SJCRH30 (cell line): ENCODE data around the gene PNMA6F. TPM values are rescaled to one million over a fixed set of nuclear protein-coding genes. Genes with fewer than 3 reads are reported as not detected.

ENCODE experiments used
- DNase-seq, 2 experiments: peaks; one replicate each; pipeline ENCODE4 v3.0.0-alpha.2; 2015 to 2020
- H3K27ac ChIP-seq: fragments of 250-450 bp; sonication (Bioruptor Pico); 2 replicates; pipeline ENCODE4 v1.5.1; 2020; ENCODE audit warnings: mild to moderate bottlenecking, moderate library complexity
- H3K27me3 ChIP-seq: fragments of 250-450 bp; sonication (Bioruptor Pico); 2 replicates; pipeline ENCODE4 v1.5.1; 2020; ENCODE audit warnings: mild to moderate bottlenecking, moderate library complexity
- H3K36me3 ChIP-seq: fragments of 250-450 bp; sonication (Bioruptor Pico); 2 replicates; pipeline ENCODE4 v1.5.1; 2020; ENCODE audit warnings: mild to moderate bottlenecking, moderate library complexity
- H3K4me1 ChIP-seq: fragments of 250-450 bp; sonication (Bioruptor Pico); 2 replicates; pipeline ENCODE4 v1.5.1; 2020; ENCODE audit warnings: mild to moderate bottlenecking, moderate library complexity
- H3K4me3 ChIP-seq: fragments of 250-450 bp; sonication (Bioruptor Pico); 2 replicates; pipeline ENCODE4 v1.5.1; 2020; ENCODE audit warnings: mild to moderate bottlenecking, moderate library complexity
- H3K9me3 ChIP-seq: fragments of 250-450 bp; sonication (Bioruptor Pico); replicated peaks from 2 replicates; pipeline ENCODE4 v1.5.1; 2020; ENCODE audit warnings: mild to moderate bottlenecking, moderate library complexity
- total RNA-seq: library from RNA; depleted of rRNA; stranded (reverse); fragments of >200 nt; shearing (Covaris generic); gene quantifications from 2 replicates; pipeline ENCODE4 v1.2.3, GENCODE V29; 2014

PNMA6F gene
- total RNA-seq, 1 experiment from 2014 or later: not detected

DNA sequence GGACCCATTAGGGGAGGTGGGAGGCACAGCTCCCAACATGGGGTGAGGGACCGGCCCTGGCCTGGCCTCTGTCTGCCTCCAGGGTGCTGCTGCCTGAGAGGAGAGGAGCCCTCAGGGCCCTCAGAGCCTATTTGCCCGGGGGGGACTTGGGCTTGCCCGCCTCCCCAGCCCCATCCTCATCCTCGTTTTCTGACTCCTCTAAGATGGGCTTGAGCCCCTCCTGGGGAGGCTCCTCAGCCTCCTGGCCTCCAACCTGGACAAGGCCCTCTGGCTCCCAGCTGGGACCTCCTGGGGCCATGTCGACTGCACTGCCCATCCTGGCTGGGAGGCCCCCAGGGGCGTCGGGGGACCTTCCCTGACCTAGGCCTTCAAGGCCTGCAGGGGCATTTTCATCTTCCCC lies 2.8 kb downstream of the PNMA6F start:
- no peaks in the 10 kb centered on the region for H3K36me3 ChIP-seq
- no peak for DNase-seq

GRCh38 chrX:153317996-153318722 lies 3.4 kb downstream of the PNMA6F start:
- H3K9me3 ChIP-seq: no peaks in the 10 kb centered on the region
- no peaks in the 10 kb centered on the region for H3K4me1 ChIP-seq
- H3K36me3 ChIP-seq: no peaks in the 10 kb centered on the region
- no peak for DNase-seq
- H3K4me3 ChIP-seq: no peak overlapping the region
- no peak overlapping the region for H3K27ac ChIP-seq
- H3K27me3 ChIP-seq: no peaks in the 10 kb centered on the region

More for the DNA sequence above, 2.8 kb downstream of the PNMA6F start:
- Histone ChIP-seq H3K27me3 (no peaks in the 10 kb centered on the region), H3K9me3 (no peaks in the 10 kb centered on the region), H3K27ac (no peak overlapping the region), H3K4me3 (no peak overlapping the region), H3K4me1 (no peaks in the 10 kb centered on the region)

DNA sequence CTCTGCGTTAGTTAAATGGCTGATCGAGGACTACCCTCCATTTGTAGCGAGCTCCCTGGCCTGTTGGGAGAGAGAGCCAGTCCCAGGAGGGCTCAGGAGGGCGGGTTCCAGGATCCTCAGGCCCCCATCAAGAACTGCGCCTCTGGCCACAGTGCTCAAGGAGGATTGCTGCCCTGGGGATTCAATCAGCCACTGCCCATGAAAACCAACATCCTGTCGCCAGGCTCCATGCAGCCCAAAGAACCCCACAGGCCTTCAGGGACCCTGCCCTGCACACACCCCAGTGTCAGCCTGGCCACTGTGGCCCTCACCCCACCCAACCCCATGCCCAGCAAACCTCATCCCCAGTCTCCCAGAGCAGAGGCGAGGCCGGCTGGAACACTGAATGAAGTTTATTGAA lies 4.3 kb downstream of the PNMA6F start:
- no peak for DNase-seq
- H3K36me3 ChIP-seq: no peaks in the 10 kb centered on the region

GRCh38 chrX:153312842-153313241 lies 8.7 kb downstream of the PNMA6F start:
- no peaks in the 10 kb centered on the region for H3K27me3 ChIP-seq
- no peak overlapping the region for H3K4me3 ChIP-seq
- H3K36me3 ChIP-seq: no peaks in the 10 kb centered on the region
- no peak for DNase-seq
- H3K27ac ChIP-seq: no peak overlapping the region
- no peaks in the 10 kb centered on the region for H3K9me3 ChIP-seq
- H3K4me1 ChIP-seq: no peaks in the 10 kb centered on the region

More for the DNA sequence above, 4.3 kb downstream of the PNMA6F start:
- Histone ChIP-seq H3K27me3 (no peaks in the 10 kb centered on the region), H3K4me3 (no peak overlapping the region), H3K4me1 (no peaks in the 10 kb centered on the region), H3K27ac (no peak overlapping the region), H3K9me3 (no peaks in the 10 kb centered on the region)

GRCh38 chrX:153312041-153312440 lies 9.5 kb downstream of the PNMA6F start:
- Histone ChIP-seq H3K9me3 (no peaks in the 10 kb centered on the region), H3K4me1 (no peaks in the 10 kb centered on the region), H3K27ac (no peak overlapping the region), H3K4me3 (no peak overlapping the region), H3K27me3 (no peaks in the 10 kb centered on the region), H3K36me3 (no peaks in the 10 kb centered on the region)
- no peak for DNase-seq

DNA sequence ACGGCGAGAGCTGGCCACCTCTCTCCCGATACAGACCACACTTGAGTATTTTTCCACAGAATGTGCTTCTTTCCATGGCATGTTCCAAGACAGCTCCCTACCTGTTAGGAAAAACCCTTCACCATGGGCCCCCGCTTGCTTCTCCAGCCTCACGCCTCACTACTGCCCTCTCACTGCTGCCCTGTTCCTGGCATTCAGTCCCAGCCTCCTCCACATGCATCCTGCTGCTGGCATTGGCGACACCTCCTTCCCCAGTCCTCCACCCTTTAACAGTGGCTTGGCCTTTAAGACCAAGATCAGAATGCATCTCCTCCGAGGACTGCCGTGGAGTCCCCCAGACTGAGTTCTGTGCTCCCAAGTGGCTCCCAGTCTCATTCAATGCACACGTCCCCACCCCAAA lies 10.7 kb downstream of the PNMA6F start:
- H3K9me3 ChIP-seq: no peaks in the 10 kb centered on the region
- H3K4me3 ChIP-seq: no peak overlapping the region
- no peak overlapping the region for H3K27ac ChIP-seq
- no peak for DNase-seq
- no peaks in the 10 kb centered on the region for H3K36me3 ChIP-seq
- H3K4me1 ChIP-seq: no peaks in the 10 kb centered on the region
- no peaks in the 10 kb centered on the region for H3K27me3 ChIP-seq

DNA sequence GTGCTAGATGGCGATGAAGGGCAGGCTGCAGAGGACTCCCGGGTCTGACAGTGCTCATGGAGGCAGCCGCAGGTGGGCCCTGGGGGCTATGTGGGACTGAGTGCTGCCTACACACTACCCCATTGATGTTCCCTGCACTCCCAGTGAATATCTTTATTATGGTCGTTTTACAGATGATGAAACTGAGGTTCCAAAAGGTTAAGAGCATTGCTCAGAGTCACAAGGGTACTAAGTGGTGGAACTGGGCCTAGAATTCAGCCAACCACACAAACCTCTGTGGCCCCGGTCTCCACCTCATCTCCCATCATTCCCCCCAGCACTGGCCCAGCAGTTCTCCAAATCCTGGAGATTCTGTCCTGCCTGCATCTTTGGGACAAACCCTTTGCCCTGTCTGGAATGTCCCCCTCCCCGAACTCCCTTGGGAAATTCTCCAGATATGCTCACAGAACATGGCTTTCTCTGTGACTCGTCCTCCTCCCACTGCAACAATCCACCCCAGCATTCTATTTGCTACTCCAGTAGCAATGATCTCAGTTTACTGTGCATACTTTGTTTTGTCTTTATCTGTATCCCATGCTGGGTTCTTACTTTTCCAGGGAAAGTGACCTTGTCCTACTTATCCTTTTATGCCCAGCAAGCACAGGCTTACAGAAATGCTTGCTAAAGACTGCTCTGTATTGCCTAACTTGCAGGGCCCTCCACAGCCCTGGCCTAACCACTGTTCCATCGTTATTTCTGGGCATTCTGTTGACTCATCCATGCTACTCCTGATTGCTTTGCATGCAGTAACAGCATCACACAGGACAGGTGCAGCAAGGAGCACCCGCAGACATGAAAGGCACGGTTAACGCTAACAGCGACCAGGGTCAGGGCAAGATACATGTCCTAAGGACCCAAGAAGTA lies 14.0 kb downstream of the PNMA6F start:
- no peak for DNase-seq
- Histone ChIP-seq H3K36me3 (no peaks in the 10 kb centered on the region), H3K27me3 (no peaks in the 10 kb centered on the region), H3K27ac (no peak overlapping the region), H3K4me1 (no peaks in the 10 kb centered on the region), H3K4me3 (no peak overlapping the region), H3K9me3 (no peaks in the 10 kb centered on the region)

DNA sequence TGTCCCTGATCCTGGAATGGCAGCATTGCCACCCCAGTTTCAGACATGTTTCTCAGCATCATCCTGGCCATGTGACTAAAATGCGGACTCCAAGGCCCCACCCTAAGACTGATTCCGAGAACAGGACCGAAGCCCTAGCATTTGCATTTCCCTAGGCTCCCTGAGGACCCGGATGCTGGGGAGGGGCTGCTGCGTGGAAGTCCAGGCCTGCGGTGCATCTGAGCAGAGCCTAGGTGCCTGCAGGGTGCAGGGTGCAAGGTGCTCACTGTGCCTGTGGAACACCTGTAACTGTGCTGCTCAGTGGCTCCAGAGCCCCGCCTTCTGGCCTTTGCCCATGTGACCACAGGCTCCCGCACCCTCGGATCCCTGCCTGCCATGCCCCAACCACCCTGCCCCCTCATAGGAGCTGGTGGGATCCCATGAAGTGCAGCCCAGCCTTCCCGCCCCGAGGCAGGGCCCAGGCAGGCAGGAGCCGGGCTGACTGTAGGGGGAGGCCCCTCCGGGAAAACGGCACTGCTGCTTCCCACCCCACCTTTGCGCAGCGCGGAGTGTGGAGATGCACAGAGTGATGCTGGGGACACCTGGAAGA lies 14.9 kb downstream of the PNMA6F start:
- Histone ChIP-seq H3K4me1 (no peaks in the 10 kb centered on the region), H3K9me3 (no peaks in the 10 kb centered on the region), H3K4me3 (no peak overlapping the region), H3K27me3 (no peaks in the 10 kb centered on the region), H3K36me3 (no peaks in the 10 kb centered on the region), H3K27ac (no peak overlapping the region)
- DNase-seq: no peak

DNA sequence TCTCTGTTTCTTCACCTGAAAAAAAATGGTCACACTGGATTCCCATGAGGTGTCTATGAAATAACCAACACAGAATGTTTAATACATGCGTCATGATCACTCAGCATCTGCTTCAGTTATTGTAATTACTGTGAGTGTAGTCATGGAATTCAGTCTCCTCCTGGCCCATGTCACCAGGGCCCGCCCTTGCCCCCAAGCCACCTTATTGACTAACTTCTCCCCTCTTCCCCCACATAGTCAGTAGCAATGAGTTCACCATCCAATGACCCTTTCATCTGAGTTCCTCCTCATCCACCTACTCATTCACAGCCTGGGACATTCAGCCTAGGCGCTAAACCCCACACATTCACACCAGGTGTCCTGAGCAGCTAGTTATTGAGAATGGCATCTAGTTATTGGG lies 15.6 kb downstream of the PNMA6F start:
- H3K4me3 ChIP-seq: no peak overlapping the region
- H3K27ac ChIP-seq: no peak overlapping the region
- no peaks in the 10 kb centered on the region for H3K4me1 ChIP-seq
- H3K27me3 ChIP-seq: no peaks in the 10 kb centered on the region
- no peak for DNase-seq
- no peaks in the 10 kb centered on the region for H3K9me3 ChIP-seq
- no peaks in the 10 kb centered on the region for H3K36me3 ChIP-seq

- H3K27ac ChIP-seq: no peak overlapping the region
- DNase-seq: no peak
Measured at GRCh38 chrX:153304988-153305736, 16.4 kb downstream of the PNMA6F start.

GRCh38 chrX:153303276-153304262 lies 18.0 kb downstream of the PNMA6F start:
- Histone ChIP-seq H3K4me1 (no peaks in the 10 kb centered on the region), H3K36me3 (no peaks in the 10 kb centered on the region), H3K27me3 (no peaks in the 10 kb centered on the region), H3K9me3 (no peaks in the 10 kb centered on the region), H3K4me3 (no peak overlapping the region), H3K27ac (no peak overlapping the region)
- DNase-seq: no peak

More at GRCh38 chrX:153304988-153305736, 16.4 kb downstream of the PNMA6F start:
- Histone ChIP-seq H3K4me1 (no peaks in the 10 kb centered on the region), H3K9me3 (no peaks in the 10 kb centered on the region), H3K36me3 (no peaks in the 10 kb centered on the region), H3K4me3 (no peak overlapping the region), H3K27me3 (no peaks in the 10 kb centered on the region)

GRCh38 chrX:153302796-153303195 lies 18.8 kb downstream of the PNMA6F start:
- no peaks in the 10 kb centered on the region for H3K9me3 ChIP-seq
- H3K4me3 ChIP-seq: no peak overlapping the region
- no peak for DNase-seq
- H3K27ac ChIP-seq: no peak overlapping the region
- no peaks in the 10 kb centered on the region for H3K4me1 ChIP-seq
- no peaks in the 10 kb centered on the region for H3K27me3 ChIP-seq
- no peaks in the 10 kb centered on the region for H3K36me3 ChIP-seq

GRCh38 chrX:153301746-153302145 lies 19.8 kb downstream of the PNMA6F start:
- no peaks in the 10 kb centered on the region for H3K36me3 ChIP-seq
- H3K27me3 ChIP-seq: no peaks in the 10 kb centered on the region
- no peak for DNase-seq
- H3K9me3 ChIP-seq: no peaks in the 10 kb centered on the region
- no peak overlapping the region for H3K4me3 ChIP-seq
- H3K27ac ChIP-seq: no peak overlapping the region
- no peaks in the 10 kb centered on the region for H3K4me1 ChIP-seq

- no peak for DNase-seq
- no peaks in the 10 kb centered on the region for H3K36me3 ChIP-seq
- no peaks in the 10 kb centered on the region for H3K9me3 ChIP-seq
- no peaks in the 10 kb centered on the region for H3K27me3 ChIP-seq
- no peak overlapping the region for H3K27ac ChIP-seq
- no peak overlapping the region for H3K4me3 ChIP-seq
- H3K4me1 ChIP-seq: no peaks in the 10 kb centered on the region
Measured at GRCh38 chrX:153299855-153300254, 21.7 kb downstream of the PNMA6F start.
